ENCODE data around the gene PRR14.
"Not testable (repeated sequence)": the region's sequence is repeated elsewhere in the genome, so short reads cannot be mapped to it uniquely, and the experiment has no call there.

The PRR14 gene

GRCh38 chr16:30696646-30697045, 45.9 kb downstream of the PRR14 start:
- not testable (repeated sequence) for DNase-seq

GRCh38 chr16:30697264-30698138, 46.7 kb downstream of the PRR14 start:
- no peak for DNase-seq

GRCh38 chr16:30698139-30698815, 47.5 kb downstream of the PRR14 start:
- peak; percentile 99 for DNase-seq

- DNase-seq: peak; percentile 87
Observed at GRCh38 chr16:30698816-30699614, 48.3 kb downstream of the PRR14 start, which contains the start of gene SRCAP. Gene SRCAP (plus strand): TSS chr16:30699171. CDS start chr16:30700825, 1,654 bp downstream.

GRCh38 chr16:30699615-30700099, 48.9 kb downstream of the PRR14 start:
- no peak for DNase-seq

GRCh38 chr16:30700491-30700890, 49.7 kb downstream of the PRR14 start:
- no peak for DNase-seq

GRCh38 chr16:30700971-30701370, 50.2 kb downstream of the PRR14 start:
- no peak for DNase-seq

GRCh38 chr16:30703071-30703470, 52.3 kb downstream of the PRR14 start:
- not testable (repeated sequence) for DNase-seq

GRCh38 chr16:30703971-30704370, 53.2 kb downstream of the PRR14 start:
- no peak for DNase-seq
